Kidney epithelial cell (primary cell): ENCODE measurements around the gene DNASE1L3. TPM values are rescaled to one million over a fixed set of nuclear protein-coding genes. Genes with fewer than 3 reads are reported as not detected.

Experiments
- DNase-seq: peaks from one replicate; pipeline ENCODE4 v3.0.0-alpha.2; 2010; ENCODE audit warnings: low read depth
- H3K27me3 ChIP-seq: 2 replicates; pipeline ENCODE4 v1.6.0; 2011; ENCODE audit warnings: low read length; ENCODE audit not compliant: control insufficient read depth, insufficient read depth
- H3K36me3 ChIP-seq: 2 replicates; pipeline ENCODE4 v1.5.1; 2011; ENCODE audit warnings: low read length; ENCODE audit not compliant: control insufficient read depth, insufficient read depth
- H3K4me3 ChIP-seq: 2 replicates; pipeline ENCODE4 v1.5.1; 2011; ENCODE audit warnings: low read depth, mild to moderate bottlenecking, control low read depth, low read length
- CTCF ChIP-seq: IDR thresholded peaks from 2 replicates; pipeline ENCODE4 v1.5.1; 2011; ENCODE audit warnings: mild to moderate bottlenecking, moderate library complexity, low read length, control low read depth, inconsistent platforms; ENCODE audit not compliant: insufficient read depth, poor library complexity, severe bottlenecking
- total RNA-seq: library from RNA; depleted of rRNA; stranded (reverse); fragments of >200 nt; gene quantifications from 2 replicates; pipeline ENCODE4 v1.2.3, GENCODE V29; 2015

DNASE1L3 gene
- total RNA-seq, 1 donor from 2014 or later = not detected

- no peak for DNase-seq
- H3K36me3 ChIP-seq = peaks cover 3% of the 10 kb centered on the region
- TF ChIP-seq CTCF = peak; percentile 56
- H3K27me3 ChIP-seq = no peaks in the 10 kb centered on the region
- H3K4me3 ChIP-seq = no peak overlapping the region
Observed at GRCh38 chr3:58173669-58174398, 36.9 kb downstream of the DNASE1L3 start.

GRCh38 chr3:58173029-58173668 lies 37.6 kb downstream of the DNASE1L3 start:
- peaks cover 3% of the 10 kb centered on the region for H3K36me3 ChIP-seq
- no peak for TF ChIP-seq CTCF
- DNase-seq = no peak
- no peaks in the 10 kb centered on the region for H3K27me3 ChIP-seq
- H3K4me3 ChIP-seq = no peak overlapping the region

GRCh38 chr3:58171126-58171525 lies 39.6 kb downstream of the DNASE1L3 start:
- DNase-seq = no peak
- Histone ChIP-seq H3K36me3 (peaks cover 3% of the 10 kb centered on the region), H3K4me3 (no peak overlapping the region), H3K27me3 (no peaks in the 10 kb centered on the region)
- TF ChIP-seq CTCF = no peak

GRCh38 chr3:58170376-58170775 lies 40.4 kb downstream of the DNASE1L3 start:
- no peak for TF ChIP-seq CTCF
- no peaks in the 10 kb centered on the region for H3K27me3 ChIP-seq
- DNase-seq = no peak
- no peak overlapping the region for H3K4me3 ChIP-seq
- H3K36me3 ChIP-seq = peaks cover 3% of the 10 kb centered on the region

- DNase-seq = no peak
- TF ChIP-seq CTCF = no peak
- peaks cover 3% of the 10 kb centered on the region for H3K36me3 ChIP-seq
- H3K4me3 ChIP-seq = no peak overlapping the region
- no peaks in the 10 kb centered on the region for H3K27me3 ChIP-seq
Observed at GRCh38 chr3:58169371-58169770, 41.4 kb downstream of the DNASE1L3 start.
